Effector memory CD4-positive, alpha-beta T cell (primary cell): ENCODE data around the gene FYN.

Source experiments
- DNase-seq, 3 donors: peaks; one replicate each; pipeline ENCODE4 v3.0.0-alpha.2; 2020
- H3K27ac ChIP-seq: 2 replicates; pipeline ENCODE4 v1.7.0; 2013; ENCODE audit warnings: mild to moderate bottlenecking, low read length, moderate library complexity; ENCODE audit not compliant: insufficient read depth, poor library complexity, severe bottlenecking
- H3K27me3 ChIP-seq: replicated peaks from 2 replicates; pipeline ENCODE4 v1.7.0; 2013; ENCODE audit warnings: mild to moderate bottlenecking, low read length; ENCODE audit not compliant: insufficient read depth, control insufficient read depth, poor library complexity, severe bottlenecking
- H3K36me3 ChIP-seq: 2 replicates; pipeline ENCODE4 v1.7.0; 2013; ENCODE audit warnings: mild to moderate bottlenecking, low read length, moderate library complexity; ENCODE audit not compliant: control insufficient read depth, insufficient read depth
- H3K4me1 ChIP-seq: 2 replicates; pipeline ENCODE4 v1.7.0; 2013; ENCODE audit warnings: low read length, mild to moderate bottlenecking; ENCODE audit not compliant: control insufficient read depth, insufficient read depth, poor library complexity, severe bottlenecking
- H3K4me3 ChIP-seq: 2 replicates; pipeline ENCODE4 v1.7.0; 2013; ENCODE audit warnings: low read length, low read depth, mild to moderate bottlenecking; ENCODE audit not compliant: insufficient read depth, poor library complexity, severe bottlenecking
- H3K9me3 ChIP-seq: 2 replicates; pipeline ENCODE4 v1.7.0; 2013; ENCODE audit warnings: mild to moderate bottlenecking, low read length, moderate library complexity; ENCODE audit not compliant: control insufficient read depth

The FYN gene

DNA sequence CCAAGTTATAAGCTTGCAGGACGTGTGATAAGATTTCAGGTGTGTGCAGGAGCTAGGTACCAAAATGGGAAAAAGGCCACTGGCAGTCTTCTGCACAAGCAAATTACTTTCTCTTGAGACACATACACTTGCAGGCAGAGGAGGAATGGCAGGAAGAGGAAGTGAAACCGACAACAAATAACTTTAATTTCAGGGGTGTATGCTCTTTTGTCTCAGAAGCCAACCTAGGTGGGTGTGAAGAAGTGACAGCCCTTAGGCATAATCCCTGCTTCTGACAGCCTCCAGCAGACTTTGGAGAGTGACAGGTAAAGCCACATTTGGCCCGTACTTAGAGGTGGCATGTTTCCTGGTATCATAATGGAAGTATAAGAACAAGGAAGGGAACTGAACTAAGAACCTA lies 148.7 kb downstream of the FYN start:
- Histone ChIP-seq H3K36me3 (peaks cover 7% of the 10 kb centered on the region), H3K27me3 (no peaks in the 10 kb centered on the region), H3K4me1 (peaks cover 36% of the 10 kb centered on the region), H3K9me3 (no peaks in the 10 kb centered on the region), H3K4me3 (peak overlapping the region; percentile 31), H3K27ac (peak overlapping the region; percentile 46)
- no peak for DNase-seq

DNA sequence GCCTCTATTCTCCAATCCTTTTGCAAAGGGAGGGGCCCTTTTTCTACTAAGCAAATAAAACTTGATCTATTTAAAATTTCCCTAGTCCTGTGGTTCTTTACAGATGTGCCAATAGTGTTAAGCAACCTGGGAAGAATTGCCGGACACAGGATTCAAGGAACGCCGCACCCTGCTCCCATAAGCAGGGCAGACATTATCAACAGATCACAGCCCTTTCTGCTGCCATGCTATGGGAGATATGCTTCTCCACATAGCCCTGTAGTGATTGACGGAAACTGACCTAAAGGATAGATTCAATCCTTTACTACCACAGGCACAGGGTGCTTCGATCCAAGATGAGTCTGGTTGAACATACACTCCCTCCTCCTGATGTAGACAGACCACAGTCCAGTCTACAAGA lies 149.2 kb downstream of the FYN start:
- Histone ChIP-seq H3K9me3 (no peaks in the 10 kb centered on the region), H3K4me3 (peak overlapping the region; percentile 31), H3K27ac (peak overlapping the region; percentile 46), H3K27me3 (no peaks in the 10 kb centered on the region), H3K4me1 (peaks cover 36% of the 10 kb centered on the region), H3K36me3 (peaks cover 12% of the 10 kb centered on the region)
- DNase-seq, result no peak

DNA sequence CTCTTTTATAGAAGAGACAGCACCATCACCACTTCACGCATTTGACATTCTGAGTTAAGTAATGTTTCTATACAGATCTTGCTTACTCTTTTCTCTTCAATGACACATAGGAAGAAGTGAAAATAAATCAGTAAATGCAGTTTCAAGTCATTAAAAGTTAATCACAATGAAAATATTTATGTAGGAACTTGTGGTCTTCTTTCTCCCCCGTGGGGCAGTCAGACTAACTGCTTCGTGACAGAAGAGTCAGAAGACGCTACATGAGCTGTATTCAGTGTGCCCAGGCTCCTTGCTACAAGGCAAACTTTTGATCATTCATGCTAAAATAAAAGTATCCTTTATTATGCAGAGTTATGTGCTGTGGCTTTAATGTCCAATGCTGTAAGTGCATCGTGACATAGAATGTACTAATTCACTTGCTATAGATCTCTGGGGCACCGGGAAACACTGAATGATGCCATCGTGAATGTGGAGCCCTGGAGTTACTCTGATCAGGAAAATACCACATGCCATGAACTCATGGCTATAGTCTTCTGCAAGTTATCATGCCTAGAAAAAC lies 149.8 kb downstream of the FYN start:
- no peak for DNase-seq
- no peak overlapping the region for H3K4me3 ChIP-seq
- no peaks in the 10 kb centered on the region for H3K9me3 ChIP-seq
- H3K27me3 ChIP-seq, result no peaks in the 10 kb centered on the region
- peaks cover 17% of the 10 kb centered on the region for H3K36me3 ChIP-seq
- peaks cover 36% of the 10 kb centered on the region for H3K4me1 ChIP-seq
- peak overlapping the region; percentile 46 for H3K27ac ChIP-seq

DNA sequence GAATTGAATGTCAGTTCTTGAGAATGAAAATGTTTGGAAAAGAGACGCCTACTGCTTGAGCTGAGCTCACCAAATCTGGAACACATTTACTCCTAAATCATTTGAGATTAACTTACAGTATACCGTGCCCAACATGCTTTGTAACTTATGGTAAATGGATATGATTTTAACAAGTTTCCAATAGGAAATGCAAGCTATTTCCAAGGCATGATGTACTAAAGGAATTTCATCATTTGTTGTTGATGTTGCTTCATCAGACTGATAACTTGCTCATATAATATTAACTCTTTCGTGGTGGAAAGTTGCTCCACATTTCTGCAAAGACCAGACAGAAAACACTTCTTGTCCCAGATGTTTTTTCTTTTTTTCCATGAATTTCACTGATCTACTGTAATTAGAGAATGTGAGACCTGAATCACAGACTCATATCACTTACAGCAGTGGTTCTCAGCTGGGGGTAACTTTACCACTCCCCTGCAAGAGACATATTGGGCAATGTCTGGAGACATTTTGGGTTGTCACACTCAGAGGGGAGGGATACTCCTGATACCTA lies 151.0 kb downstream of the FYN start:
- no peak overlapping the region for H3K27ac ChIP-seq

DNA sequence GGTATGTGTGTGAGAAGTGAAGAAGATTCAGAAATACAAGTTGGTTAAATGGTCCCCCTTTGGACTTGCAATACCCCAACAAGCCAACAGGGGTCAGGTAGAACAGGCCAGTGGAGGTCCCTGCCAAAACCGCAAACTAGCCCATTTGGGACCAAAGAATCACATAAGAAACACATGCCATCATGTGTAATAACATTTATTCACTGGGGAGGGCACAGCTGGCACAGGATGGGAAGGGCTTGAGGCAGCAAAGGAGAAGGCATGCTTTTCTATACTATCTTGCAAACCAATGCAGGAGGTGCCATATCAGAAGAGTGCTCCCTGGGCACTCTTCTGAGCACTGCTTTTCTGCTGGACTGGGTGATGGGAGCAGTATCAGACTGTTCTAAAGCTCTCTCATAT lies 151.5 kb downstream of the FYN start:
- Histone ChIP-seq H3K9me3 (no peaks in the 10 kb centered on the region), H3K27me3 (no peaks in the 10 kb centered on the region), H3K27ac (no peak overlapping the region), H3K4me1 (peaks cover 36% of the 10 kb centered on the region), H3K36me3 (peaks cover 26% of the 10 kb centered on the region), H3K4me3 (no peak overlapping the region)
- DNase-seq, result peak in 2 of 3 donors; percentile 23 to 26

More for the DNA sequence above, 151.0 kb downstream of the FYN start:
- Histone ChIP-seq H3K36me3 (peaks cover 26% of the 10 kb centered on the region), H3K4me3 (no peak overlapping the region), H3K27me3 (no peaks in the 10 kb centered on the region), H3K4me1 (peaks cover 36% of the 10 kb centered on the region), H3K9me3 (no peaks in the 10 kb centered on the region)
- DNase-seq, result no peak

DNA sequence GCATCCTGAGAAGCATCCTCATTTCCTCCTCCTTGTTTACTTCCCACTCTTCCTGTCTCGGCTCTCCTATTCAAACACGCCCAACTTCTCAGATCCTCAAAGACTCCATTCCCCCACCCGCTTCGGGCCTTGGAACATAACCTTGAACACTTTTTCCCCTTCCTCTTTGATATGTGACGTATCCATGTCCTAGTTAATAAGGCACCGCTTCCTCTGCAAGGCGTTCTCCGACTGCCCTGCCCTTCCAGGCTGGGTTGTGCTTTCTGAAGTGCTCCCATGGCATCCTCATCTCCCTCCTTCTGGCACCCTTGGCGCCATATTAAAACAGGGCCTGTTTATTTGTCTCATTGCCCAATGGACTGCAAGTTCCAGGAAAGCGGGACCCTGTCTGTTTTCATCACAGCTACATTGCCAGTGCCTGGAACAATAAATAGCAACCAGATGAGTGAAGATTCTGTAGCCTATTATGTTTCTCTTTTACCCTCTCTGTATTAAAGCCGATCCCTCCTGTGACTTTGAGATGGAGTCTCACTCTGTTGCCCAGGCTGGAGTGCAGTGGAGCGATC lies 152.2 kb downstream of the FYN start:
- Histone ChIP-seq H3K4me3 (no peak overlapping the region), H3K4me1 (peaks cover 33% of the 10 kb centered on the region), H3K36me3 (peaks cover 26% of the 10 kb centered on the region), H3K27me3 (no peaks in the 10 kb centered on the region), H3K27ac (no peak overlapping the region), H3K9me3 (no peaks in the 10 kb centered on the region)
- DNase-seq, result no peak

DNA sequence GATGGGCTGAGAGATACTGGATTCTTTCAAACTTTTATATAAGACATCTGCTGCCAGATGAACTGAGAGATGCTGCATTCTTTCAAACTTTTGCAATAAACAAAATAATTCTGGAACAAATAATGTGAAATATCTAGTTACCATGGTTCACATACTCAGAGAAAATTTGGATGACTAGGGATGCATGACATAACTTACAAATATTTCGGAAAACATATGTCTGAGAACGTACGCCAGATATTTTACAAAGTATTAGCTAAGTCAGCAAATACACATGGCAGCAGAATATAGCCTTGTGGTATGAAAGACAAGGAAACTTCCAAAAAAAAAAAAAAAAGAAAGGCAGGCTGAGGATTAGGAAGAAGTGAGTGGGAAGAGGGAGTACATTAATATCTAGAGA lies 154.3 kb downstream of the FYN start:
- Histone ChIP-seq H3K4me3 (no peak overlapping the region), H3K9me3 (no peaks in the 10 kb centered on the region), H3K36me3 (peaks cover 35% of the 10 kb centered on the region), H3K4me1 (peaks cover 32% of the 10 kb centered on the region), H3K27me3 (no peaks in the 10 kb centered on the region), H3K27ac (no peak overlapping the region)
- DNase-seq, result no peak

DNA sequence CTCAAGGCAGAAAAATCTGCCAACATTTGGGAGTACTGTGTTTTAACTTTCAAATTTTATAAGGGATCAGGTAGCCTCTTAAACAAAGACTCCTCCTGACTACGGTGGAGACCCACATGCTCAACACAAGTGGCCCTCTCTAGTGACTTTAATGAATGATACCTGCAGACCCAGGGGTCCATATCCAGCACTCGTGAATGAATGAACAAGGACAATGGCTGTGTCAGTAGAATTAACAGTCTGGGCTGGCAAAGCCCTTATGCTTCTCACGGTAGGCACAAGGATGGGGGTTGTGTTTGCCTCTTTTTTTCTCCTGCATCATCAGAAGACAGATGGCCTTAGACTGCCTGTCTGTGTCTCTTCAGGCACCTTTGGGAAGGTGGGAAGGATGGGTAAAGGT lies 154.9 kb downstream of the FYN start:
- peaks cover 26% of the 10 kb centered on the region for H3K4me1 ChIP-seq

DNA sequence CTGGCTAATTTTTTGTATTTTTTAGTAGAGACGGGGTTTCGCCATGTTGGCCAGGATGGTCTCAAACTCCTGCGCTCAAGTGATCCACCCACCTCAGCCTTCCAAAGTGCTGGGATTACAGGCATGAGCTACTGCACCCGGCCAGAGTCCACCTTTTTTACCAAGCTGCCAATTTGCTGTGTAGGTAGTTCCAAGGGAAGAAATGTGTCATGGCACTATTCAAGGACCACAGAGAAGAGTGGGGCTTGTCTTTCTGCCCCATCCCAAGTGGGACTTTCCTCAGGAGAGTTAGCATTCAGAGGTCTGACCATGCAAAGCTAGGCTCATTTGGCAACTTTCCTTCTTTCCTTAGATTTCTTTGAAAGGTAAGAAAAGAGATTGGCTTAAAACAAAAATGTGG lies 155.6 kb downstream of the FYN start:
- H3K27me3 ChIP-seq, result no peaks in the 10 kb centered on the region
- peaks cover 25% of the 10 kb centered on the region for H3K4me1 ChIP-seq
- DNase-seq, result no peak
- H3K9me3 ChIP-seq, result no peaks in the 10 kb centered on the region
- H3K4me3 ChIP-seq, result no peak overlapping the region
- peak overlapping the region; percentile 28 for H3K27ac ChIP-seq
- H3K36me3 ChIP-seq, result peaks cover 47% of the 10 kb centered on the region

More for the DNA sequence above, 154.9 kb downstream of the FYN start:
- H3K27ac ChIP-seq, result peak overlapping the region; percentile 28
- DNase-seq, result no peak
- no peak overlapping the region for H3K4me3 ChIP-seq
- no peaks in the 10 kb centered on the region for H3K27me3 ChIP-seq
- H3K36me3 ChIP-seq, result peaks cover 42% of the 10 kb centered on the region
- no peaks in the 10 kb centered on the region for H3K9me3 ChIP-seq

DNA sequence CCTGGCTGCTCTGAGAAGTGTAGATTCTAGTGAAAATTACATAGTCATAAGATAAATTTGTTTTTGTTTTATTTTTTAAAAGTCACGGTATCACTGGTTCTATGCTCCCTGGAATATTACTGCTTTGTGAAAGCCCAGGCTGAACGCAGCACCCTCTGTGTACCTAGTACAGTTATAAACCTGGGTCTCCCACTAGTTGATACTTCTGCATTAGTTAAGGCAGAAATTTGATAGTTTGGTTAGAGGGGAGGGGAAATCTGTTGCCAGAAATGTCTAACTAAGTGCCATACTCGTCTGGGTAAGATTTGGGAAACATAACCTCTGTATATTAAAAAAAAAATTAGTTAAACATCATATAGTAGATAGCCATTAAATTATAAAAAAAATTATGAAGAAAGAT lies 156.9 kb downstream of the FYN start:
- no peaks in the 10 kb centered on the region for H3K27me3 ChIP-seq
- peaks cover 47% of the 10 kb centered on the region for H3K36me3 ChIP-seq
- no peak overlapping the region for H3K4me3 ChIP-seq
- no peak overlapping the region for H3K27ac ChIP-seq
- no peaks in the 10 kb centered on the region for H3K9me3 ChIP-seq
- H3K4me1 ChIP-seq, result peaks cover 29% of the 10 kb centered on the region
- DNase-seq, result no peak
